ENCODE results near the gene CAMK1D.

DNA sequence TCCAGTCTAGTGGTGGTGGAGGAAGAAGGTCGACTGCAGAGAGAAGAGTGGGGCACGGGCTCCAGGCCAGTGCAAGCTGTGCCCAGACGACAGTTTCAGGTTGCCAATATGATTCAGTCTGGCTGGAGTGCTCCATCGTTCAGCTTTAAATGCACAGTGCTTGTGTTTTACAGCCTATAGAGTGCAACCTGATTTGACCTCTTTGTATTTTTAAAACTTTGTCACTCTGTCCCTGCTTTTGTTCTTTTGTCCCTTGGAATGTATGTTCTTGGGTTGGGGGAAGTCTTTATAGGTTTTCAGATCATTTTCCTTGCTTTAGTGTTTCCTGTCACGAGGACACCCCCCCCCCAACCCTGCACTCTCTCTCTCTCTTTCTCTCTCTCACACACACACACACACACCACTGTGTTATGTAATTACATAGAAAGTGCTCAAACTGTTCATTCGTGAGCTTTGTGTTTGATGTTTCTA is 198.0 kb downstream of the CAMK1D start:
- TF ChIP-seq, protein P1, sequence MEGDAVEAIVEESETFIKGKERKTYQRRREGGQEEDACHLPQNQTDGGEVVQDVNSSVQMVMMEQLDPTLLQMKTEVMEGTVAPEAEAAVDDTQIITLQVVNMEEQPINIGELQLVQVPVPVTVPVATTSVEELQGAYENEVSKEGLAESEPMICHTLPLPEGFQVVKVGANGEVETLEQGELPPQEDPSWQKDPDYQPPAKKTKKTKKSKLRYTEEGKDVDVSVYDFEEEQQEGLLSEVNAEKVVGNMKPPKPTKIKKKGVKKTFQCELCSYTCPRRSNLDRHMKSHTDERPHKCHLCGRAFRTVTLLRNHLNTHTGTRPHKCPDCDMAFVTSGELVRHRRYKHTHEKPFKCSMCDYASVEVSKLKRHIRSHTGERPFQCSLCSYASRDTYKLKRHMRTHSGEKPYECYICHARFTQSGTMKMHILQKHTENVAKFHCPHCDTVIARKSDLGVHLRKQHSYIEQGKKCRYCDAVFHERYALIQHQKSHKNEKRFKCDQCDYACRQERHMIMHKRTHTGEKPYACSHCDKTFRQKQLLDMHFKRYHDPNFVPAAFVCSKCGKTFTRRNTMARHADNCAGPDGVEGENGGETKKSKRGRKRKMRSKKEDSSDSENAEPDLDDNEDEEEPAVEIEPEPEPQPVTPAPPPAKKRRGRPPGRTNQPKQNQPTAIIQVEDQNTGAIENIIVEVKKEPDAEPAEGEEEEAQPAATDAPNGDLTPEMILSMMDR (IDR thresholded peaks at IDR 0.05 in 4 of 5, conservative IDR thresholded peaks at IDR 0.05 in 1 of 5): no peak
- no peak for TF ChIP-seq POLR2A (IDR thresholded peaks at IDR 0.05)

All from gastrocnemius medialis (tissue), 4 donors.